Measurements from ENCODE around the gene HPS6.

Gene HPS6

DNA sequence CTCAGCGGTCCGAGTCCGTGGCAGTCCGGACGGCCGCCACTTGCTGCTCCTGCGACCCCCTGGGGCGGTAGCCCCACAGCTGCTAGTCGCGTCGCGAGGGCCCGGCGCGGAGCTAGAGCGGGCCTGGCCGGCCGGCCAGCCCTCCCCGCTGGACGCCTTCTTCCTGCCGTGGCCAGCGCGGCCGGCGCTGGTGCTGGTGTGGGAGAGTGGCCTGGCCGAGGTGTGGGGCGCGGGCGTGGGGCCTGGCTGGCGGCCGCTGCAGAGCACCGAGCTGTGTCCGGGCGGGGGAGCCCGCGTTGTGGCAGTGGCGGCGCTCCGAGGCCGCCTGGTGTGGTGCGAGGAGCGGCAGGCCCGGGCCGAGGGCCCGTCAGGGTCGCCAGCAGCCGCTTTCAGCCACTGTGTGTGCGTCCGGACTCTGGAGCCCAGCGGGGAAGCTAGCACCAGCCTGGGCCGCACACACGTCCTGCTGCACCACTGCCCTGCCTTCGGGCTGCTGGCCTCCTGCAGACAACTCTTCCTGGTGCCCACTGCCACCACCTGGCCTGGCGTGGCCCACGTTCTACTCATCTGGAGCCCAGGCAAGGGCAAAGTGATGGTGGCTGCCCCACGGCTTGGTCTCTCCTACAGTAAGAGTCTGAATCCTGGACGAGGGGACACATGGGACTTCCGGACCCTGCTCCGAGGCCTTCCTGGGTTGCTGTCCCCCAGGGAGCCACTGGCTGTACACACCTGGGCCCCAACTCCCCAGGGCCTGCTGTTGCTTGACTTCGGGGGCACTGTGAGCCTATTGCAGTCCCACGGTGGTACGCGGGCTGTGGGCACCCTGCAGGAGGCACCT lies 631 bp downstream of the HPS6 start:
- no peaks in the 10 kb centered on the region for H3K9me3 ChIP-seq
- peaks cover 12 to 37% (median 29%) of the 10 kb centered on the region in 4 donors for H3K4me1 ChIP-seq
- H3K27ac ChIP-seq, result peak overlapping the region; percentile 89 to 91
- TF ChIP-seq, protein P1, sequence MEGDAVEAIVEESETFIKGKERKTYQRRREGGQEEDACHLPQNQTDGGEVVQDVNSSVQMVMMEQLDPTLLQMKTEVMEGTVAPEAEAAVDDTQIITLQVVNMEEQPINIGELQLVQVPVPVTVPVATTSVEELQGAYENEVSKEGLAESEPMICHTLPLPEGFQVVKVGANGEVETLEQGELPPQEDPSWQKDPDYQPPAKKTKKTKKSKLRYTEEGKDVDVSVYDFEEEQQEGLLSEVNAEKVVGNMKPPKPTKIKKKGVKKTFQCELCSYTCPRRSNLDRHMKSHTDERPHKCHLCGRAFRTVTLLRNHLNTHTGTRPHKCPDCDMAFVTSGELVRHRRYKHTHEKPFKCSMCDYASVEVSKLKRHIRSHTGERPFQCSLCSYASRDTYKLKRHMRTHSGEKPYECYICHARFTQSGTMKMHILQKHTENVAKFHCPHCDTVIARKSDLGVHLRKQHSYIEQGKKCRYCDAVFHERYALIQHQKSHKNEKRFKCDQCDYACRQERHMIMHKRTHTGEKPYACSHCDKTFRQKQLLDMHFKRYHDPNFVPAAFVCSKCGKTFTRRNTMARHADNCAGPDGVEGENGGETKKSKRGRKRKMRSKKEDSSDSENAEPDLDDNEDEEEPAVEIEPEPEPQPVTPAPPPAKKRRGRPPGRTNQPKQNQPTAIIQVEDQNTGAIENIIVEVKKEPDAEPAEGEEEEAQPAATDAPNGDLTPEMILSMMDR (IDR thresholded peaks at IDR 0.05), result no peak
- intact Hi-C loops (cut with DNase I; ENCODE audit: low total_unique reads), result no loop called here
- H3K27me3 ChIP-seq, result no peaks in the 10 kb centered on the region
- peak; percentile 20 to 71 for DNase-seq
- H3K36me3 ChIP-seq, result peaks cover 0 to 37% (median 21%) of the 10 kb centered on the region in 3 donors
- H3K4me3 ChIP-seq, result peak overlapping the region; percentile 78 to 90

DNA sequence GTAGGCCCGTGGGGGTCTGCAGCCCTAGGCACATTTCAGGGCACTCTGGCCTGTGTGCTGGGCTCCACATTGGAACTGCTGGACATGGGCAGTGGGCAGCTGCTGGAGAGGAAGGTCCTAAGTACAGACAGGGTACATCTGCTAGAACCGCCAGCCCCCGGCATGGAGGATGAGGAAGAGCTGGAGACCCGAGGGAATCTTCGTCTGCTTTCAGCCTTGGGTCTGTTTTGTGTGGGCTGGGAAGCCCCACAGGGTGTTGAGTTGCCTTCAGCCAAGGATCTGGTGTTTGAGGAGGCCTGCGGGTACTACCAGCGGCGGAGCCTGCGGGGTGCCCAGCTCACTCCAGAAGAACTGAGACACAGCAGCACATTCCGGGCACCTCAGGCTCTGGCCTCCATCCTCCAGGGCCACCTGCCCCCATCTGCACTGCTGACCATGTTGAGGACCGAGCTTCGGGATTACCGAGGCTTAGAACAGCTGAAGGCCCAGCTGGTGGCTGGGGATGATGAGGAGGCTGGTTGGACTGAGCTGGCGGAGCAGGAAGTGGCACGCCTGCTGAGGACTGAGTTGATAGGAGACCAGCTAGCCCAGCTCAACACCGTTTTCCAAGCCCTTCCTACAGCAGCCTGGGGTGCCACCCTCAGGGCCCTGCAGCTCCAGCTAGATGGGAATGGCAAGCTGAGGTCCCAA lies 1.4 kb downstream of the HPS6 start:
- intact Hi-C loops (cut with DNase I; ENCODE audit: low total_unique reads), result no loop called here
- Histone ChIP-seq H3K4me1 (peaks cover 12 to 37% (median 29%) of the 10 kb centered on the region in 4 donors), H3K27me3 (no peaks in the 10 kb centered on the region), H3K27ac (peak overlapping the region; percentile 89 to 91), H3K36me3 (peaks cover 0 to 37% (median 21%) of the 10 kb centered on the region in 3 donors), H3K4me3 (peak overlapping the region; percentile 78 to 90), H3K9me3 (no peaks in the 10 kb centered on the region)
- DNase-seq, result peak in 1 of 2 donors; percentile 62
- TF ChIP-seq, protein P1 (IDR thresholded peaks at IDR 0.05), result no peak

DNA sequence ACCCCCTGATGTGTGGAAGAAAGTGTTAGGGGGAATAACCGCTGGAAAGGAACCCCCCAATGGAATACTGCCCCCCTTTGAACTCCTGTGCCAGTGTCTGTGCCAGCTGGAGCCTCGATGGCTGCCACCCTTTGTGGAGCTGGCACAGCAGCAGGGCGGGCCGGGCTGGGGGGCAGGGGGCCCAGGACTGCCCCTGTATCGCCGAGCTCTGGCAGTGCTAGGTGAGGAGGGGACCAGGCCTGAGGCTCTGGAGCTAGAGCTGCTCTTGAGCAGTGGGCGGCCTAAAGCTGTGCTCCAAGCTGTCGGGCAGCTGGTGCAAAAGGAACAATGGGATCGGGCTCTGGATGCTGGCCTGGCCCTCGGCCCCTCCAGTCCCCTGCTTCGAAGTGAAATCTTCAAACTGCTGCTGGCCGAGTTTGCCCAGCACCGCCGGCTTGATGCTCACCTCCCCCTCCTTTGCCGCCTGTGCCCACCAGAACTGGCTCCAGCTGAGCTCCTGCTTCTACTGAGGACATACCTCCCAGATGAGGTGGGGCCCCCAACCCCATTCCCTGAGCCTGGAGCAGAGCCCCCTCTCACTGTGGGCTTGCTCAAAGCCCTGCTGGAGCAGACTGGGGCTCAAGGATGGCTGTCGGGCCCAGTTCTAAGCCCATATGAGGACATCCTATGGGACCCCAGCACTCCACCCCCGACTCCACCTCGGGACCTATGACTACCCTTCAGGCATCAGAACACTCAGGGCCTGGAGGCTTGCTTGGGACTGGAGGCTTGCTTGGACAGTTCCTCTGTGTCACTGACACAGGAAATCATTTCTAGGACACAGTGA lies 2.2 kb downstream of the HPS6 start:
- DNase-seq, result no peak
- Histone ChIP-seq H3K4me3 (no peak overlapping the region), H3K36me3 (peaks cover 0 to 37% (median 21%) of the 10 kb centered on the region in 3 donors), H3K27me3 (no peaks in the 10 kb centered on the region), H3K27ac (no peak overlapping the region), H3K9me3 (no peaks in the 10 kb centered on the region), H3K4me1 (peaks cover 12 to 37% (median 29%) of the 10 kb centered on the region in 4 donors)
- intact Hi-C loops (cut with DNase I; ENCODE audit: low total_unique reads), result no loop called here
- TF ChIP-seq, protein P1 (IDR thresholded peaks at IDR 0.05), result no peak

DNA sequence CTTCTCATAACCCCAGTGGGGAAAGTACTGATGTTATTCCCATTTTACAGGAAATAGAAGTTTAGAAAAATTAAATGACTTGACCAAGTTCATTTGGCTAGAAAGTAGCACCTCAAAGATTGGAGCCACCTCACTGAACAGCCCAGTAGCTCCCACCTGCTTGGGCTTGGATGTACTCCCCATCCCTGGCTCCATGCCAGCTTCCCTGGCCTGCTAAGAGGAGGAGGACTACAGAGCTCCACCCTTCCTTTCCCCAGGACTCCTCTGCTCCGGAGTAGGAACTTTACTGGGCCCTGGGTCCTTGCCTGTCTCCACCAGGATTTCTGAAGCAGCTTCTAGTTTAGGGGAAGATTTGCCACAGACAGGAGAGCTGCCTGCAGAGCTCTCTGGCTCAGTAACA lies 3.1 kb downstream of the HPS6 start:
- H3K27me3 ChIP-seq, result no peaks in the 10 kb centered on the region
- H3K9me3 ChIP-seq, result no peaks in the 10 kb centered on the region
- H3K36me3 ChIP-seq, result peaks cover 0 to 37% (median 21%) of the 10 kb centered on the region in 3 donors
- DNase-seq, result no peak
- intact Hi-C loops (cut with DNase I; ENCODE audit: low total_unique reads), result no loop called here
- H3K4me1 ChIP-seq, result peaks cover 12 to 37% (median 29%) of the 10 kb centered on the region in 4 donors
- no peak overlapping the region for H3K4me3 ChIP-seq
- TF ChIP-seq, protein P1 (IDR thresholded peaks at IDR 0.05), result no peak
- no peak overlapping the region for H3K27ac ChIP-seq

DNA sequence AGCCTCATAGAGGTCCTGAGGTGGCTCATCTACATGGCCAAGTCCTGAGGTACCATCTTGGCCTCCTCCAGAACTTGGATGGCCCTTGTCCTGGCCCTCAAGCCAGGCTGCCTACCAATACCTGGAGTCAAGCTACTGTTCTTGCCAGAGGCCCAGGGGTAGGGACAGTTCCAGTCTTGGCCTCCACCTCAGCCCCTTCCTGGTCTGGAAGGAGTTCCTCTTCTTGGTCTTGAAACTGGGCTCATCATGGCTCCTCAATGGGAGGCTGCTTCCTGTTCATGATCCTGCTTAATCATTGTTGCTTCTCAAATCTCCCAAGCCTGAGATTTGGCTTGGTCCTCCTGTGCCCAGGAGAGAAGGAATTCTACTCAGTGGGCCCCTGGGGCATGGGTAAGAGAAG lies 3.9 kb downstream of the HPS6 start:
- H3K4me3 ChIP-seq, result no peak overlapping the region
- intact Hi-C loops (cut with DNase I; ENCODE audit: low total_unique reads), result no loop called here

More for the DNA sequence above, 3.9 kb downstream of the HPS6 start:
- Histone ChIP-seq H3K4me1 (peaks cover 12 to 37% (median 29%) of the 10 kb centered on the region in 4 donors), H3K9me3 (no peaks in the 10 kb centered on the region), H3K27ac (no peak overlapping the region), H3K36me3 (peaks cover 0 to 37% (median 21%) of the 10 kb centered on the region in 3 donors), H3K27me3 (no peaks in the 10 kb centered on the region)
- TF ChIP-seq, protein P1 (IDR thresholded peaks at IDR 0.05), result no peak
- DNase-seq, result no peak

All from tibial artery (tissue), 4 donors.